Peyer's patch (tissue), 4 donors: ENCODE results near the gene CAPN5.

Experiments
- CTCF ChIP-seq, 6 experiments: fragments of 450-650 bp in 4 of 6; fragments of 200-600 bp in 2 of 6; sonication (generic) in 1 of 6; IDR thresholded peaks; one replicate each; pipeline ENCODE4 v1.5.1; 2017 to 2019; ENCODE audit warnings: antibody characterized with exemption in 6 of 6, mild to moderate bottlenecking in 3 of 6, moderate library complexity in 1 of 6
- POLR2A ChIP-seq, 2 donors: fragments of 450-650 bp; IDR thresholded peaks; one replicate each; pipeline ENCODE4 v1.5.1; 2017; ENCODE audit warnings: antibody characterized with exemption in 2 of 2, mild to moderate bottlenecking in 2 of 2, moderate library complexity in 2 of 2

- no peak for TF ChIP-seq POLR2A (IDR thresholded peaks at IDR 0.05)
- TF ChIP-seq CTCF (IDR thresholded peaks at IDR 0.05): no peak
Observed at GRCh38 chr11:77159937-77160495, 93.2 kb downstream of the CAPN5 start.
